ENCODE data around the gene STAT3.

- TF ChIP-seq CTCF (conservative IDR thresholded peaks at IDR 0.05; ENCODE audit: low read length) (no peak), EZH2phosphoT487 (IDR thresholded peaks at IDR 0.05; ENCODE audit: borderline replicate concordance, low read depth, low read length) (no peak)
These were observed 1.7 kb upstream of the STAT3 start for GRCh38 chr17:42389899-42390298.
